ENCODE results near the gene IGF1R.

Gene IGF1R

GRCh38 chr15:98946301-98947255, 298.2 kb downstream of the IGF1R start:
- no peak for DNase-seq (ENCODE audit: low read depth)

- DNase-seq (ENCODE audit: low read depth): no peak
Measured at GRCh38 chr15:98948456-98948855, 300.1 kb downstream of the IGF1R start.

- DNase-seq (ENCODE audit: low read depth): no peak
Measured at GRCh38 chr15:98948941-98949340, 300.6 kb downstream of the IGF1R start.

- no peak for DNase-seq (ENCODE audit: low read depth)
Measured at GRCh38 chr15:98949624-98950023, 301.3 kb downstream of the IGF1R start.

- no peak for DNase-seq (ENCODE audit: low read depth)
Measured at GRCh38 chr15:98950248-98950647, 301.9 kb downstream of the IGF1R start.

GRCh38 chr15:98951004-98951403, 302.7 kb downstream of the IGF1R start:
- no peak for DNase-seq (ENCODE audit: low read depth)

- no peak for DNase-seq (ENCODE audit: low read depth)
Measured at GRCh38 chr15:98951493-98952320, 303.4 kb downstream of the IGF1R start.

GRCh38 chr15:98952381-98952803, 304.1 kb downstream of the IGF1R start:
- no peak for DNase-seq (ENCODE audit: low read depth)

GRCh38 chr15:98953000-98953787, 304.9 kb downstream of the IGF1R start:
- no peak for DNase-seq (ENCODE audit: low read depth)

GRCh38 chr15:98953968-98954367, 305.6 kb downstream of the IGF1R start:
- no peak for DNase-seq (ENCODE audit: low read depth)

GRCh38 chr15:98954411-98954810, 306.1 kb downstream of the IGF1R start:
- DNase-seq (ENCODE audit: low read depth): no peak

GRCh38 chr15:98955331-98955730, 307.0 kb downstream of the IGF1R start:
- no peak for DNase-seq (ENCODE audit: low read depth)

- no peak for DNase-seq (ENCODE audit: low read depth)
Measured at GRCh38 chr15:98955961-98956723, 307.8 kb downstream of the IGF1R start.

- DNase-seq (ENCODE audit: low read depth): no peak
Measured at GRCh38 chr15:98956796-98957553, 308.6 kb downstream of the IGF1R start.

- DNase-seq (ENCODE audit: low read depth): no peak
Measured at GRCh38 chr15:98957655-98958054, 309.3 kb downstream of the IGF1R start.

- DNase-seq (ENCODE audit: low read depth): no peak
Measured at GRCh38 chr15:98958076-98958475, 309.7 kb downstream of the IGF1R start.

- no peak for DNase-seq (ENCODE audit: low read depth)
Measured at GRCh38 chr15:98958918-98959639, 310.7 kb downstream of the IGF1R start.

- no peak for DNase-seq (ENCODE audit: low read depth)
Measured at GRCh38 chr15:98959640-98960007, 311.3 kb downstream of the IGF1R start.

- DNase-seq (ENCODE audit: low read depth): no peak
Measured at GRCh38 chr15:98960555-98961050, 312.3 kb downstream of the IGF1R start.

GRCh38 chr15:98963444-98963843, 315.1 kb downstream of the IGF1R start:
- no peak for DNase-seq (ENCODE audit: low read depth)

All from activated T-helper 1 cell treated with Interleukin-2 at 50 U/mL for 16 hours (primary cell).